ENCODE measurements around the gene WSCD2. TPM values are rescaled to one million over a fixed set of nuclear protein-coding genes. Genes with fewer than 3 reads are reported as not detected.

Gene WSCD2
- polyA plus RNA-seq, 1 donor (not counting 4 experiments of a cell fraction or from before 2014, with no cell fraction given), result not detected

- H3K36me3 ChIP-seq (ENCODE audit: control insufficient read depth in 2 of 2, extremely low read depth in 1 of 2, insufficient read depth in 2 of 2, low read length in 2 of 2), result no peaks in the 10 kb centered on the region
- FAIRE-seq, result no peak
- no peak for TF ChIP-seq EZH2 (IDR thresholded peaks at IDR 0.05; ENCODE audit: low read length)
- TF ChIP-seq CTCF (optimal IDR thresholded peaks at IDR 0.05 in 1 of 3, IDR thresholded peaks at IDR 0.05 in 1 of 3, conservative IDR thresholded peaks at IDR 0.05 in 1 of 3; ENCODE audit: extremely low read depth in 1 of 3, insufficient read depth in 2 of 3, low read length in 3 of 3), result no peak
- no peaks in the 10 kb centered on the region for H4K20me1 ChIP-seq (ENCODE audit: control insufficient read depth, extremely low read depth, insufficient read depth, low read length)
- no peak overlapping the region for H3K4me3 ChIP-seq (ENCODE audit: control insufficient read depth in 2 of 3, extremely low read depth in 1 of 3, insufficient read depth in 2 of 3, low read depth in 1 of 3, low read length in 3 of 3)
- no peak for DNase-seq (ENCODE audit: low read depth, low spot score)
- H3K27me3 ChIP-seq (ENCODE audit: control insufficient read depth, extremely low read depth, insufficient read depth, low read length), result no peaks in the 10 kb centered on the region
- H3K27ac ChIP-seq (ENCODE audit: control insufficient read depth, insufficient read depth, low read length), result no peak overlapping the region
- no peaks in the 10 kb centered on the region for H3K79me2 ChIP-seq (ENCODE audit: control insufficient read depth, insufficient read depth, low read length)
- no peak overlapping the region for H2AFZ ChIP-seq (ENCODE audit: control insufficient read depth, low read length)
- no peak overlapping the region for H3K9ac ChIP-seq (ENCODE audit: control insufficient read depth, extremely low read depth, insufficient read depth, low read length)
- H3K4me2 ChIP-seq (ENCODE audit: control insufficient read depth, extremely low read depth, insufficient read depth, low read depth, low read length), result no peak overlapping the region
- H3K9me3 ChIP-seq (ENCODE audit: control insufficient read depth, low read depth, low read length), result no peaks in the 10 kb centered on the region
- no peaks in the 10 kb centered on the region for H3K9me1 ChIP-seq (ENCODE audit: control insufficient read depth, extremely low read depth, insufficient read depth, low read length)
- H3K4me1 ChIP-seq (ENCODE audit: control insufficient read depth, extremely low read depth, insufficient read depth, low read length), result no peaks in the 10 kb centered on the region
- dilution Hi-C loops (cut with MboI; ENCODE audit: extremely low pct_ligation_motif_present, low sequenced_read_pairs), result no loop called here
Measured at GRCh38 chr12:108106599-108106998, 22.5 kb upstream of the WSCD2 start.

- Histone ChIP-seq H3K36me3 (ENCODE audit: control insufficient read depth in 2 of 2, extremely low read depth in 1 of 2, insufficient read depth in 2 of 2, low read length in 2 of 2) (no peaks in the 10 kb centered on the region), H3K9me3 (ENCODE audit: control insufficient read depth, low read depth, low read length) (no peaks in the 10 kb centered on the region), H4K20me1 (ENCODE audit: control insufficient read depth, extremely low read depth, insufficient read depth, low read length) (no peaks in the 10 kb centered on the region), H3K79me2 (ENCODE audit: control insufficient read depth, insufficient read depth, low read length) (no peaks in the 10 kb centered on the region), H3K27me3 (ENCODE audit: control insufficient read depth, extremely low read depth, insufficient read depth, low read length) (no peaks in the 10 kb centered on the region), H2AFZ (ENCODE audit: control insufficient read depth, low read length) (no peak overlapping the region), H3K4me3 (ENCODE audit: control insufficient read depth in 2 of 3, extremely low read depth in 1 of 3, insufficient read depth in 2 of 3, low read depth in 1 of 3, low read length in 3 of 3) (no peak overlapping the region), H3K4me1 (ENCODE audit: control insufficient read depth, extremely low read depth, insufficient read depth, low read length) (no peaks in the 10 kb centered on the region), H3K9me1 (ENCODE audit: control insufficient read depth, extremely low read depth, insufficient read depth, low read length) (no peaks in the 10 kb centered on the region), H3K27ac (ENCODE audit: control insufficient read depth, insufficient read depth, low read length) (no peak overlapping the region), H3K9ac (ENCODE audit: control insufficient read depth, extremely low read depth, insufficient read depth, low read length) (no peak overlapping the region), H3K4me2 (ENCODE audit: control insufficient read depth, extremely low read depth, insufficient read depth, low read depth, low read length) (no peak overlapping the region)
- TF ChIP-seq EZH2 (IDR thresholded peaks at IDR 0.05; ENCODE audit: low read length) (no peak), CTCF (optimal IDR thresholded peaks at IDR 0.05 in 1 of 3, IDR thresholded peaks at IDR 0.05 in 1 of 3, conservative IDR thresholded peaks at IDR 0.05 in 1 of 3; ENCODE audit: extremely low read depth in 1 of 3, insufficient read depth in 2 of 3, low read length in 3 of 3) (no peak)
- FAIRE-seq (no peak), DNase-seq (ENCODE audit: low read depth, low spot score) (no peak)
- dilution Hi-C loops (cut with MboI; ENCODE audit: extremely low pct_ligation_motif_present, low sequenced_read_pairs), result no loop called here
Measured at GRCh38 chr12:108107293-108107692, 21.8 kb upstream of the WSCD2 start.
